Neural progenitor cell (in vitro differentiated cells): Measurements from ENCODE around the gene NFIA.

Experiments used
- CTCF ChIP-seq: fragments of 200-600 bp; sonication (generic); IDR thresholded peaks from 2 replicates; pipeline ENCODE4 v1.5.1; 2017; ENCODE audit warnings: antibody characterized with exemption, mild to moderate bottlenecking
- EZH2 ChIP-seq: fragments of 200-600 bp; sonication (generic); IDR thresholded peaks from 2 replicates; pipeline ENCODE4 v1.6.1; 2017; ENCODE audit warnings: antibody characterized with exemption, mild to moderate bottlenecking, moderate library complexity

GRCh38 chr1:61088163-61088974 is 6.0 kb downstream of the NFIA start:
- TF ChIP-seq EZH2 = no peak
- TF ChIP-seq CTCF = no peak
